Ovary (tissue), 3 donors: Measurements from ENCODE around the gene SND1.

Experiments used
- POLR2A ChIP-seq: fragments of 450-650 bp; IDR thresholded peaks from one replicate; pipeline ENCODE4 v1.6.1; 2017; ENCODE audit warnings: antibody characterized with exemption, mild to moderate bottlenecking, moderate library complexity
- TF ChIP-seq, protein P1 (sequence below), 3 donors: fragments of 450-650 bp in 2 of 3; fragments of 200-600 bp in 1 of 3; IDR thresholded peaks; one replicate each; pipeline versions ENCODE4 v1.5.1 to v1.8.0; 2016 to 2022; ENCODE audit warnings: antibody characterized with exemption in 3 of 3, mild to moderate bottlenecking in 1 of 3
- donor health status: DM: no; HTN: no; CAD: no.

DNA sequence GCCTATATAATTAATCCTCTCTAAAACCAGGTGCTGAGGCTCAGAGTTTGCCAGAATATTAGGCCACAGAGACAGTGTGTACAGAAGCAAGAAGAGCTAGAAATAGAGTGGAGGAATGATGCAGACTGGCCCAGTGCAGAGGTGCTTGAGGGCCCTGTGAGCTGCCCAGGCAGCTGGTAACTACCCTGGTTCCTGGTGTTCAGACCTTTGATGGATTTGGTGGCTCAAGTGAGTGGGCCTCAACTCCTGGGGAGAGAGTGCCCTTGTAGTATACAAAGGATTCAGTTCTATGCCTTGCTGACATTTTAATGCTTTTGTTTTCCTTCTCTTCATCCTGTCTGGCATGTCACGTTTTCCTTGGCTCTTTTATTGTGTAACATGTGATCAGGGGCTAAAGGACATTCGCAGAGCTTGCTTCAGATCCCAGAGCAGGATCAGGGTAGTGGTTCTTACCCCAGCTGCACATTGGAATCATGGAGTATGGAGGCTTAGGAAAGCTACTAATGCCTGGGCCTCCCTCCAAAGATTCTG lies 359.2 kb downstream of the SND1 start:
- TF ChIP-seq, protein P1, sequence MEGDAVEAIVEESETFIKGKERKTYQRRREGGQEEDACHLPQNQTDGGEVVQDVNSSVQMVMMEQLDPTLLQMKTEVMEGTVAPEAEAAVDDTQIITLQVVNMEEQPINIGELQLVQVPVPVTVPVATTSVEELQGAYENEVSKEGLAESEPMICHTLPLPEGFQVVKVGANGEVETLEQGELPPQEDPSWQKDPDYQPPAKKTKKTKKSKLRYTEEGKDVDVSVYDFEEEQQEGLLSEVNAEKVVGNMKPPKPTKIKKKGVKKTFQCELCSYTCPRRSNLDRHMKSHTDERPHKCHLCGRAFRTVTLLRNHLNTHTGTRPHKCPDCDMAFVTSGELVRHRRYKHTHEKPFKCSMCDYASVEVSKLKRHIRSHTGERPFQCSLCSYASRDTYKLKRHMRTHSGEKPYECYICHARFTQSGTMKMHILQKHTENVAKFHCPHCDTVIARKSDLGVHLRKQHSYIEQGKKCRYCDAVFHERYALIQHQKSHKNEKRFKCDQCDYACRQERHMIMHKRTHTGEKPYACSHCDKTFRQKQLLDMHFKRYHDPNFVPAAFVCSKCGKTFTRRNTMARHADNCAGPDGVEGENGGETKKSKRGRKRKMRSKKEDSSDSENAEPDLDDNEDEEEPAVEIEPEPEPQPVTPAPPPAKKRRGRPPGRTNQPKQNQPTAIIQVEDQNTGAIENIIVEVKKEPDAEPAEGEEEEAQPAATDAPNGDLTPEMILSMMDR (IDR thresholded peaks at IDR 0.05), result no peak
- TF ChIP-seq POLR2A, result no peak
